ENCODE measurements around the gene TENM3. TPM values are rescaled to one million over a fixed set of nuclear protein-coding genes. Genes with fewer than 3 reads are reported as not detected.
"Not testable (repeated sequence)": the region's sequence is repeated elsewhere in the genome, so short reads cannot be mapped to it uniquely, and the experiment has no call there.

Gene TENM3
- polyA plus RNA-seq (2013, experiment 1 of 2), result 75.8 TPM
- 56.1 TPM for polyA plus RNA-seq (2013, experiment 2 of 2)

DNA sequence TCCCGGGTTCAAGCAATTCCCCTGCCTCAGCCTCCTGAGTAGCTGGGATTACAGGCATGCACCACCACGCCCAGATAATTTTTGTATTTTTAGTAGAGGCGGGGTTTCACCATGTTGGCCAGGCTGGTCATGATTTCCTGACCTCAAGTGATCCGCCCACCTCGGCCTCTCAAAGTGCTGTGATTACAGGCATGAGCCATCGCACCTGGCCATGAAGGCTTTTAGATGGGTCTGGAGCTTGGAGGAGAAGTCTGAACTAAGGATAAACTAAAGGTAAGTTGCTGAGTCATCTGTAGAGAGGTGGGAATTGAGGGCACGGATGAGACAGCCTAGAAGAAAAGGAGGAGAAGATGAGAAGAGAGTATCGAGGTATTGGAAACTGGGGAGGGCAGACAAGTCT lies at the start of gene TENM3:
Gene TENM3 (plus strand): TSS at position 199 of the 400 bp plus-strand sequence. CDS start 80,619 bp downstream, outside the sequence.
- H3K4me1 ChIP-seq (ENCODE audit: control insufficient read depth, insufficient read depth, low read length, poor library complexity, severe bottlenecking), result peaks cover 68% of the 10 kb centered on the region
- H3K36me3 ChIP-seq (ENCODE audit: control insufficient read depth, insufficient read depth, low read length); H3K9me3 ChIP-seq (ENCODE audit: control insufficient read depth, low read length); H3K4me3 ChIP-seq (ENCODE audit: extremely low read depth, insufficient read depth, low read length, poor library complexity, severe bottlenecking): not testable (repeated sequence)
- WGBS, 2 experiments (ENCODE audit: insufficient coverage in 2 of 2), result 83 to 88% methylated on average over 7 to 8 of the region's 8 CpGs
- peak within 1 kb of the TSS; percentile 71 for H3K27ac ChIP-seq (ENCODE audit: low read depth, low read length, severe bottlenecking)

DNA sequence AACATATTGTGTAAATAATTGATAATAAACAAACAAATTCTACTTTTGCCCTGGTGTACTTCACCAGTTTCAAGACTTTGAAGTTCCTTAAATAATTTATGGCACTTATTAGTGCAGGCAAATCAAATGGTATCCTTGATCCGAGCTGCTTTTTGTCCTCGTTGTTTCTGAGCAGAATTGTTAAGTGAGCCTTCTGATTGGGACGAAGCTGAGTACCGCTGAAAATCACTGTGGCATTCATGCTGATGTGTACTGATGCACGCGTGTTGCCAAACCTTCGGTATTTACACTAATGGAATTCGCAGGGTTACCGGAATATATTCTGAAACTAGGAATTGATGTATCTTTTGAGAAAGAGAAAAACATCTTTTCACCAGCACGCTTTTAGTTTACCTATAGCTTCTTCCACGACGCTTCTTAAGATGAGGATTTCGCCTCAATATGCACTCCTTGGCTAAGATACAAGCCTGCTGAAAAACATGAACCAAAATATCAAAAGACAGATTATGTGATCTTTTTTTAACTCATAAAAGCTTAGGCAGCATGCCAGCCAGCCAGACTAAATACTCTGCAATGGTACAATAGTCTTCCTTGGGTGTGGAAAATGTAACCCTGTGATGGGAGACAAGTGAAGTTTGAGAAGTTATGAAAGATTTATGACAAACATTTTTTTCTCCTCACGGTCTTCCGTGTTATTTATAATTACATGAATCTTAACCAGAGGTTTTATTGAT lies 48.9 kb upstream of the TENM3 start:
- H3K36me3 ChIP-seq (ENCODE audit: control insufficient read depth, insufficient read depth, low read length), result peaks cover 20% of the 10 kb centered on the region
- no peak overlapping the region for H3K27ac ChIP-seq (ENCODE audit: low read depth, low read length, severe bottlenecking)
- no peak overlapping the region for H3K4me3 ChIP-seq (ENCODE audit: extremely low read depth, insufficient read depth, low read length, poor library complexity, severe bottlenecking)
- no peaks in the 10 kb centered on the region for H3K9me3 ChIP-seq (ENCODE audit: control insufficient read depth, low read length)
- peaks cover 29% of the 10 kb centered on the region for H3K4me1 ChIP-seq (ENCODE audit: control insufficient read depth, insufficient read depth, low read length, poor library complexity, severe bottlenecking)
- 98% methylated on average over 9 to 12 of the region's 15 CpGs for WGBS, 2 experiments (ENCODE audit: insufficient coverage in 2 of 2)

DNA sequence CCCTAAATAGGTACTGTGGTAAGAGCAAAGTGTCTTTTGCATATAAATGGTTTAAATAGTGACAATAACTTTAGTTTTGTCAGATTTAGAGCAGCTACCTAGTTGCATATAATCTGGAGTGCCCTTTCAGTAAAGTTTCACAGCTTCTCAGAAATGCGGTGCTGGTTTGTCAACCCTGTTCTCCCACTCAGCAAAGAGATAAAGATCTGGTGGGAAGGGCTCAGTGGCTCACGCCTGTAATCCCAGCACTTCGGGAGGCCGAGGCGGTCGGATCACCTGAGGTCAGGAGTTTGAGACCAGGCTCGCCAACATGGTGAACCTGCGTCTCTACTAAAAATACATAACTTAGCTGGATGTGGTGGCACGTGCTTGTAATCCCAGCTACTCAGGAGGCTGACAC lies 45.6 kb upstream of the TENM3 start:
- H3K36me3 ChIP-seq (ENCODE audit: control insufficient read depth, insufficient read depth, low read length), result peaks cover 20% of the 10 kb centered on the region

DNA sequence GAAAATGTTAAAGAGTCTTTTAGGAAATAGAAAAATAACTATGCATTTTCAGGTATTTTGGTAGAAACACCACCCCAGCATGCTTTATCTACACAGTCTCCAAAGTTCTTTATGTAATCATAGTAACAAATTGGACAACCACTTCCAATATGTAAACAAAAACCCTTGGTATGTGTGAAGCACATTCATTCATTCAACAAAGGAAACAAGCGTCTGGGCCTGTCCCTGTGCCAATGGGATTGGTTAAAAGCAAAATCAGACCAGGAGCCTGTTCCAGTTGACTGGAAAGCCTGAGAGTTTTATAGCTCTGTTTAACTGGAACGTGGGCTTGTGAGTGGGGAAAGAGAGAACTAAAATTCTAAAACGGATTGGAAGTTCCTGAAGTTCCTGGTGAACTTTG lies 41.3 kb upstream of the TENM3 start:
- peaks cover 42% of the 10 kb centered on the region for H3K4me1 ChIP-seq (ENCODE audit: control insufficient read depth, insufficient read depth, low read length, poor library complexity, severe bottlenecking)
- H3K36me3 ChIP-seq (ENCODE audit: control insufficient read depth, insufficient read depth, low read length), result peaks cover 14% of the 10 kb centered on the region
- no peaks in the 10 kb centered on the region for H3K9me3 ChIP-seq (ENCODE audit: control insufficient read depth, low read length)
- WGBS, 2 experiments (ENCODE audit: insufficient coverage in 2 of 2), result 100% methylated on average over 2 of the region's 3 CpGs; no CpG with 5 or more reads in 1 of the 2 experiments
- no peak overlapping the region for H3K4me3 ChIP-seq (ENCODE audit: extremely low read depth, insufficient read depth, low read length, poor library complexity, severe bottlenecking)
- H3K27ac ChIP-seq (ENCODE audit: low read depth, low read length, severe bottlenecking), result no peak overlapping the region

More for the DNA sequence above, 45.6 kb upstream of the TENM3 start:
- no peak overlapping the region for H3K4me3 ChIP-seq (ENCODE audit: extremely low read depth, insufficient read depth, low read length, poor library complexity, severe bottlenecking)
- H3K9me3 ChIP-seq (ENCODE audit: control insufficient read depth, low read length), result no peaks in the 10 kb centered on the region
- 87 to 91% methylated on average over 9 of the region's 9 CpGs for whole genome bisulfite sequencing, 2 experiments (ENCODE audit: insufficient coverage in 2 of 2)
- H3K4me1 ChIP-seq (ENCODE audit: control insufficient read depth, insufficient read depth, low read length, poor library complexity, severe bottlenecking), result peaks cover 10% of the 10 kb centered on the region
- H3K27ac ChIP-seq (ENCODE audit: low read depth, low read length, severe bottlenecking), result no peak overlapping the region

DNA sequence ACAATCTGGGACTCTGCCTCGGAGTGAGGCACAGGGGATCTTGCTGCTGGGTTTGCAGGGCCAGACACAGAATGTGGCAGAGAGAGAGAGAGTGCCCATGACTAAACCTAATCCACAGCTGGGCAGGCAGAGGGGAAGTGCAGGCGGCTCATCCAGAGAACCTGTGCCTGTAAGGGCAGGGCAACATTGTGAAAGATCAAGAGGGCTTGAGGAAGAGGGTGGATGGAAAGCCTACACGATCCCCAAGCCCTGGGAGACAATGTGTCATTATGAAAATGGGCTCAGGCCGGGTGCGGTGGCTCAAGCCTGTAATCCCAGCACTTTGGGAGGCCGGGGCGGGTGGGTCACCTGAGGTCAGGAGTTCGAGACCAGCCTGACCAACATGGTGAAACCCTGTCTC lies 40.6 kb upstream of the TENM3 start:
- Histone ChIP-seq H3K4me3 (ENCODE audit: extremely low read depth, insufficient read depth, low read length, poor library complexity, severe bottlenecking) (no peak overlapping the region), H3K27ac (ENCODE audit: low read depth, low read length, severe bottlenecking) (no peak overlapping the region), H3K36me3 (ENCODE audit: control insufficient read depth, insufficient read depth, low read length) (peaks cover 12% of the 10 kb centered on the region), H3K4me1 (ENCODE audit: control insufficient read depth, insufficient read depth, low read length, poor library complexity, severe bottlenecking) (peaks cover 50% of the 10 kb centered on the region), H3K9me3 (ENCODE audit: control insufficient read depth, low read length) (no peaks in the 10 kb centered on the region)
- 93 to 99% methylated on average over 2 to 7 of the region's 8 CpGs for WGBS, 2 experiments (ENCODE audit: insufficient coverage in 2 of 2)

DNA sequence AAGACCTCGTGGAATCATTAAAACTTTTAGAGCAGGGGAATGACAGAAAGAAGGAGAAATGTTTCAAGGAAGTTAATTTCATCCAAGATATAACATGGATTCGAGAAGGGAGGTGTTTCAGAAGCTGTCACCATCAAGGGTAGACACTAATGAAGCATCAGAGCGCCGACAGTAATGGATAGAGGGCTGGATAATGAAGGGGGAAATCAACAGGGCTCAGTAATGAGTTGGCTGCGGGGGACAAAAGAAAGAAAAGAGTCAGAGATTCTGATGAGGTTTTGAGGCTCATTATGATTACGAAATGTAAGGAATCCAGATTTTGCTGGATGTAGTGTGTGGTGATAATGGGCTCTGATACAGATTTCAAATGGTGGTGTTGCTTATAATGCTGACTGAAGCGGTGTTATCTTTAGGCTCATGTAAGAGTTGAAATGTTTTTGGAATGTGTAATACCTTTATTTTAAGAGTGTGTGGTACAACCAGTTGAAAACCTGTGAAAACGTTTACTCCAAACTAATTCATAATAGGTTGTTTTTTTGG lies 39.3 kb upstream of the TENM3 start:
- Histone ChIP-seq H3K27ac (ENCODE audit: low read depth, low read length, severe bottlenecking) (no peak overlapping the region), H3K9me3 (ENCODE audit: control insufficient read depth, low read length) (no peaks in the 10 kb centered on the region), H3K36me3 (ENCODE audit: control insufficient read depth, insufficient read depth, low read length) (peaks cover 4% of the 10 kb centered on the region), H3K4me3 (ENCODE audit: extremely low read depth, insufficient read depth, low read length, poor library complexity, severe bottlenecking) (no peak overlapping the region), H3K4me1 (ENCODE audit: control insufficient read depth, insufficient read depth, low read length, poor library complexity, severe bottlenecking) (peaks cover 61% of the 10 kb centered on the region)
- WGBS, 2 experiments (ENCODE audit: insufficient coverage in 2 of 2), result 86 to 97% methylated on average over 6 to 7 of the region's 8 CpGs

DNA sequence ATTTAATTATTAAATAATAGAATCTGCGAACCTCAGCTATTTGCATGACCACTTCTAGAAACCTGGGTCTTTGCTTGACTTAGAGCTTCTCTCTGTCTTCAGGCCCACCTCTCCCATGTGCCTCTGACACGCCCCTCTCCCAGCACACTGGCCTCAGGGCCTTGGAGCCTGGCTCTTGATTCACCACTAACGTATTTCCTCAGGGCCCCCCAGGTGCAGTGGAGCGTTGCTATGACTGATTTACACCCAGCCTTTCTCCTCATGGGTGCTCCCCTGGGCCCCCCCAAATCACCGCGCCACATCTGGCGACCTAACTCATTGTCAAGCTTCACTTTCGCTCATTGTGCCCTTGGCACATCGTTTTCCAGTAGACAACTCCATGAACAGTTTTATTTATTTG lies 37.9 kb upstream of the TENM3 start:
- 85 to 93% methylated on average over 4 to 7 of the region's 9 CpGs for WGBS, 2 experiments (ENCODE audit: insufficient coverage in 2 of 2)
- H3K9me3 ChIP-seq (ENCODE audit: control insufficient read depth, low read length), result no peaks in the 10 kb centered on the region
- H3K36me3 ChIP-seq (ENCODE audit: control insufficient read depth, insufficient read depth, low read length), result peaks cover 9% of the 10 kb centered on the region
- peaks cover 72% of the 10 kb centered on the region for H3K4me1 ChIP-seq (ENCODE audit: control insufficient read depth, insufficient read depth, low read length, poor library complexity, severe bottlenecking)
- no peak overlapping the region for H3K27ac ChIP-seq (ENCODE audit: low read depth, low read length, severe bottlenecking)
- H3K4me3 ChIP-seq (ENCODE audit: extremely low read depth, insufficient read depth, low read length, poor library complexity, severe bottlenecking), result no peak overlapping the region

DNA sequence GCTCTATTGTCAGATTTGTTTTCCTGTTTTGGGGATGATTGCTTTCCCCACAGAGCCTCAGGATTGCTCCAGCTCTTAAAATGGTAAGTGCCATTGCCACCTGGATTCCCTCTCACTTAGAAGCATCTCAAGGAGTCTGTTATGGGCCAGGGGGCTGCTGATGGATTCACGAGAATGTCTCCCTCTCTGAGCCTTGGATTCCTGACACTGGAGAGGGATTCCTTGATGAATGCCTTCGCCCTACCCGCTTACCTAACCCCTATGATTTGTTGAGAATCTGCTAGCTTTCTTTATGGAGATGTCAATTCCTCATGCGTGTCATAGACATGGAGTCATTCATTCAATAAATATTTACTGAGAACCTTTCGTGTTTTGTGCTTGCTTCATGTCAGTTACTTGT lies 36.9 kb upstream of the TENM3 start:
- Histone ChIP-seq H3K4me1 (ENCODE audit: control insufficient read depth, insufficient read depth, low read length, poor library complexity, severe bottlenecking) (peaks cover 73% of the 10 kb centered on the region), H3K9me3 (ENCODE audit: control insufficient read depth, low read length) (no peaks in the 10 kb centered on the region), H3K27ac (ENCODE audit: low read depth, low read length, severe bottlenecking) (peak overlapping the region; percentile 87), H3K36me3 (ENCODE audit: control insufficient read depth, insufficient read depth, low read length) (peaks cover 13% of the 10 kb centered on the region), H3K4me3 (ENCODE audit: extremely low read depth, insufficient read depth, low read length, poor library complexity, severe bottlenecking) (no peak overlapping the region)
- 80 to 81% methylated on average over 2 to 3 of the region's 5 CpGs for WGBS, 2 experiments (ENCODE audit: insufficient coverage in 2 of 2)

DNA sequence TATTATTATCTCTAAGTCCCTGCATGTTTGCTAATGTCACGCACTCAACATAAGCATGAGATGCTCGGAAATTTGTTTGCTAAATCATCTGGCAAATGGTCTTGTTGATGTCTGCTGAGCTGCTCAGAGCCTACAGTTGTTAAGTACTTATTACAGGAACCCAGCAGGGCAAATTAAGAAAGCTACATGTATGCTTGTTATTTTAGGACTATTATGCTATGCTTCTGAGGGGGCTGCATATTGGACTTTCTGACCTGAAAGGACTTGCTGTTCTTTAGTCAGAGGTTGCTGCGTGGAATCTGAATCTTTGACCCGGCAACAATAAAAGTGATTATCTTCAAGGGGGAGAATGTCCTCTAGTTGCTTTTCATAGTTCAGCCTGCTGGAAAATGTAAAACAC lies 36.3 kb upstream of the TENM3 start:
- Histone ChIP-seq H3K27ac (ENCODE audit: low read depth, low read length, severe bottlenecking) (peak overlapping the region; percentile 87), H3K9me3 (ENCODE audit: control insufficient read depth, low read length) (no peaks in the 10 kb centered on the region), H3K4me3 (ENCODE audit: extremely low read depth, insufficient read depth, low read length, poor library complexity, severe bottlenecking) (no peak overlapping the region), H3K36me3 (ENCODE audit: control insufficient read depth, insufficient read depth, low read length) (peaks cover 13% of the 10 kb centered on the region), H3K4me1 (ENCODE audit: control insufficient read depth, insufficient read depth, low read length, poor library complexity, severe bottlenecking) (peaks cover 73% of the 10 kb centered on the region)
- 64 to 74% methylated on average over 4 of the region's 4 CpGs for WGBS, 2 experiments (ENCODE audit: insufficient coverage in 2 of 2)

DNA sequence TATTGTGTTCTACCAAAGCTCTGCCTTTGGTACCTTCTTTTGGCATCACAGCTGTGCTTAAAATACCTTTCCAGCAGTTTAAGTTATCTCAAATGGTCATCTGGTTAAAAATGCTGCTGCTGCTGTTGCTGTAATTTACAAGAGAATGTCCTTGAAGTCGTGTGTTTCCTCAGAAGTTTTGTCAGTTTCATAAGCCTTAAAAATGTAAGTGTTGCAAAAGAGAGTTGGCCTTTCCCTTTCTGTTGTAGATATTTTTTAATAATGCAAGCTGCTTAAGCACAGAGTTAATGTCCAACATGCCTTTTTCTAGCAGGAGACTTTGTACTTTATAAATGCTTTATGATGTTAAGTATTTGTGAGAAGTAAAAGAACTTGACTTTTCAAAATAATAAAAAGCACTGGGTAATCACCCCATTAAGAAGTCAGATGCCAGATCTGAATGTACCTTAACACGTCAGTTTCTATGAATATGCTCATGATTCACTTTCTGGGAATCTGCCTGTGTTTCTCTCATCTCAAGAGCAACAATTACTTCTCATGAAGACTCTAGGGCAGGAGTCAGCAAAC lies 35.3 kb upstream of the TENM3 start:
- WGBS, 2 experiments (ENCODE audit: insufficient coverage in 2 of 2), result 11 to 24% methylated on average over 2 of the region's 2 CpGs
- Histone ChIP-seq H3K36me3 (ENCODE audit: control insufficient read depth, insufficient read depth, low read length) (peaks cover 13% of the 10 kb centered on the region), H3K27ac (ENCODE audit: low read depth, low read length, severe bottlenecking) (peak overlapping the region; percentile 87), H3K4me1 (ENCODE audit: control insufficient read depth, insufficient read depth, low read length, poor library complexity, severe bottlenecking) (peaks cover 79% of the 10 kb centered on the region), H3K4me3 (ENCODE audit: extremely low read depth, insufficient read depth, low read length, poor library complexity, severe bottlenecking) (no peak overlapping the region), H3K9me3 (ENCODE audit: control insufficient read depth, low read length) (no peaks in the 10 kb centered on the region)

All from mesodermal cell (in vitro differentiated cells).